Measurements from ENCODE around the gene C1orf53. TPM values are rescaled to one million over a fixed set of nuclear protein-coding genes. Genes with fewer than 3 reads are reported as not detected.

C1orf53 gene
- total RNA-seq, 4 donors from 2014 or later = 0.83 to 10.2 (median 2.9) TPM

DNA sequence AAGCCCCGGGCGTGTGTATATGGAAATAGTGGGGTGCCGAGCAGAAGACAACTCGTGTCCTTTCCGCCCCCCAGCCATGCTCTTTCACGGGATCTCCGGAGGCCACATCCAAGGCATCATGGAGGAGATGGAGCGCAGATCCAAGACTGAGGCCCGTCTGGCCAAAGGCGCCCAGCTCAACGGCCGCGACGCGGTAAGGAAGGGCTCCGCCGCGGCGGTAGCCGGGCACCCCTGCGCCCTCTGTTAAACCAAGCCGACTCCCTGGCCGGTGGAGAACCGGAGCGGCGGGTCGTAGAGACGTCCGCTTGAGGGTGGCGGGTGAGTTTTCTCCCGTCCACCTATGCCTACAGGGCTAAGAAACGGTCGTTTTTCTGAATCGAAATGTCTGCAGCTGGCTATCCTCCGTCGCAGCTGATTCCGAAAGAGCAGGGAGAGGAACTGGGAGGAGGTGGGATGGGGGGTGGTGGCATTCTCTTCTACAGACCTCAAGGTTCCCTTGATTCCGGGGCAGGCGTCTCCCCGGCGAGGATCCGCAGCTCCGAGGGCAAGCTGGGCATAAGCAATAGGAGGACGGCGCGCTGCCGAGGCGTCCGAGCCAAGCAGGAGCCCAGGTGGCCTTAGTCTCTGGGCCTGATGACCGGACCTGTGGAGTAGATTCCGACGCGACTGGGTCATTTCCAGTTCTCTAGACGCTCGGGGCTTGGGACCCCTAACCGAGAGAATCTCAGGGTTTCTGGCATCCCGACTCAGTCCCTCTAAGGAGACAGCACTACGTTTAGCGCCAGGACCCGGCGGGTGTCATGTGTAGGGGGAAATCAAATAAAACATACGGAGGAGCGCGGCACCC is 15.6 kb downstream of the C1orf53 start:
- whole genome bisulfite sequencing, 2 donors = 2 to 4% methylated on average over 44 to 63 of the region's 64 CpGs
- no peak overlapping the region for H3K4me3 ChIP-seq (ENCODE audit: low read depth, poor library complexity, severe bottlenecking)
- intact Hi-C loops (cut with DNase I; ENCODE audit: low total_unique reads) = loop anchor here (10.0 kb wide), 1 partner anchor 393 kb away; no protein-coding TSS in a partner anchor
- peak in 1 of 2 donors; percentile 85 for DNase-seq (ENCODE audit: low spot score in 2 of 2)
- TF ChIP-seq, protein P1, sequence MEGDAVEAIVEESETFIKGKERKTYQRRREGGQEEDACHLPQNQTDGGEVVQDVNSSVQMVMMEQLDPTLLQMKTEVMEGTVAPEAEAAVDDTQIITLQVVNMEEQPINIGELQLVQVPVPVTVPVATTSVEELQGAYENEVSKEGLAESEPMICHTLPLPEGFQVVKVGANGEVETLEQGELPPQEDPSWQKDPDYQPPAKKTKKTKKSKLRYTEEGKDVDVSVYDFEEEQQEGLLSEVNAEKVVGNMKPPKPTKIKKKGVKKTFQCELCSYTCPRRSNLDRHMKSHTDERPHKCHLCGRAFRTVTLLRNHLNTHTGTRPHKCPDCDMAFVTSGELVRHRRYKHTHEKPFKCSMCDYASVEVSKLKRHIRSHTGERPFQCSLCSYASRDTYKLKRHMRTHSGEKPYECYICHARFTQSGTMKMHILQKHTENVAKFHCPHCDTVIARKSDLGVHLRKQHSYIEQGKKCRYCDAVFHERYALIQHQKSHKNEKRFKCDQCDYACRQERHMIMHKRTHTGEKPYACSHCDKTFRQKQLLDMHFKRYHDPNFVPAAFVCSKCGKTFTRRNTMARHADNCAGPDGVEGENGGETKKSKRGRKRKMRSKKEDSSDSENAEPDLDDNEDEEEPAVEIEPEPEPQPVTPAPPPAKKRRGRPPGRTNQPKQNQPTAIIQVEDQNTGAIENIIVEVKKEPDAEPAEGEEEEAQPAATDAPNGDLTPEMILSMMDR (IDR thresholded peaks at IDR 0.05) = no peak
- TF ChIP-seq POLR2A (IDR thresholded peaks at IDR 0.05) = no peak

DNA sequence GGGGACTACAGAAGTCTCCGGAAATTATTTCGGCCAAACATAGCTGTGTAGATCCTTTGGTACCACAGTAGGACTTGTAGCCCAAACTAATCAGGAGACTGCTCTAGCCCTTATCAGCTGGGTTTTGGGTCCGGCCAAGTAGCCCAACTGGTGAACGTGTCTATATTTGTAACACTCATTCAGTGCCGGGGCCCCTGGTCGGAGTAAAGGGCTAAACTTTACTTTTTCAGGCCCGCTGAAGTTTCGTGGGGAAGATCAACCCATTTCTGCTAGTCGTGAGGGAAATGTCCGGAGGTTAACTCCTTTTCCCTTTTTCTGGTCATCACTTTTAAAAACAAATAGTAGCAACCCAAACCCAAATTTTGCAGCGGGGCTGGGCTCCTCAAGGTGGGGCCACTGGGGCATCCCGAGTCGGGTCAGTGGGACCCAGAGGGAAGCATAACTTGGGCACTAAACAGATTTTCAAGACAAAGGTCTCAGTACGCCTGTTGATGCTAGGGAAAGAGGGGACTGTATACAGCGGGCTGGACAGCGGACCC is 16.4 kb downstream of the C1orf53 start:
- intact Hi-C loops (cut with DNase I; ENCODE audit: low total_unique reads) = loop anchor here (10.0 kb wide), 1 partner anchor 394 kb away; no protein-coding TSS in a partner anchor
- DNase-seq (ENCODE audit: low spot score in 2 of 2) = no peak
- no peak for TF ChIP-seq POLR2A (IDR thresholded peaks at IDR 0.05)
- TF ChIP-seq, protein P1 (IDR thresholded peaks at IDR 0.05) = no peak
- no peak overlapping the region for H3K4me3 ChIP-seq (ENCODE audit: low read depth, poor library complexity, severe bottlenecking)
- WGBS, 2 donors = 14 to 15% methylated on average over 16 of the region's 16 CpGs

DNA sequence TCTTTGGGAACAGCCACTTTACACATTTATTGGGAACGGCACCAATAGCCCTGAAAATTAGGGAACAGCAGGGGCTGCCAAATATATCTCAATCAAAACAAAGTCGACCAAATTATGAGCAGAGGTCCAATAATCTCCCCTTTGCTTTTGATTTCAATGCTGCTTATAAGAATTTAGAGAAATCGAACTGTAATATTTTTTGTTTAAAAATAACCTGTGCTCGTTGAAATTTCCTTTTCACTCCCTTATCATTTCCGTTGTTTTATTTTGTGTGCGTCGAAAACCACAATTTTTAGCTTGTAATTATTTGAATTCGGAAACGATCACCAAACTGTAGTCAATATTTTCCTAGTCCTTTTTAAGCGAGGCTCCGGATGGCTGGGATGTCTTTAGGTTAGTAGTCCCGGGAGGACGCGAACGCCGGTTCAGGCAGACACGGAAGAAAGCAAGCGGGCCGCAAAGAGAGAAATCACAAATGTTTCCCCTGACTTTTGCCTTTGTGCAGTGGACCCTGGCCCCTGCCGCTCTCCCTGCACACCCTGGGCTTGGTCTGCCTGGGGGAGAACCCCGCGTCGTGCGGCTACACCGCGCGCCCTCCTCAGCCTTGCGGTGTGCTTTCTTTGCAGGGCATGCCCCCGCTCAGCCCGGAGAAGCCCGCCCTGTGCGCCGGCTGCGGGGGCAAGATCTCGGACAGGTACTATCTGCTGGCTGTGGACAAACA is 17.1 kb downstream of the C1orf53 start:
- 10% methylated on average over 27 to 35 of the region's 35 CpGs for WGBS, 2 donors
- no peak overlapping the region for H3K4me3 ChIP-seq (ENCODE audit: low read depth, poor library complexity, severe bottlenecking)
- intact Hi-C loops (cut with DNase I; ENCODE audit: low total_unique reads) = loop anchor here (10.0 kb wide), 1 partner anchor 395 kb away; no protein-coding TSS in a partner anchor
- no peak for TF ChIP-seq POLR2A (IDR thresholded peaks at IDR 0.05)
- TF ChIP-seq, protein P1 (IDR thresholded peaks at IDR 0.05) = no peak
- no peak for DNase-seq (ENCODE audit: low spot score in 2 of 2)

DNA sequence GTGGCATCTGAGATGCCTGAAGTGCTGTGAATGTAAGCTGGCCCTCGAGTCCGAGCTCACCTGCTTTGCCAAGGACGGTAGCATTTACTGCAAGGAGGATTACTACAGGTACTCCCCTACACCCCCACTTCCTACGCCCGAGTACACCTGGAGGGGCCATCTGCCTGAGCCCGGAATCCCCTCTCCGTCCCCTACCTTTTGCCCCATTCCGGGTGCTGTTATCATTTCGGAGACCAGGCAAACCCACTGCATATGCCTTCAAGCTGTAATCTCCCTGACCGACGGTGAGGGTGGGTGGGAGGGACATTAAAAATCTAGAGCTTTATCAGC is 17.6 kb downstream of the C1orf53 start:
- 6 to 10% methylated on average over 8 to 11 of the region's 11 CpGs for WGBS, 2 donors
- intact Hi-C loops (cut with DNase I; ENCODE audit: low total_unique reads) = no loop called here
- H3K4me3 ChIP-seq (ENCODE audit: low read depth, poor library complexity, severe bottlenecking) = no peak overlapping the region
- TF ChIP-seq POLR2A (IDR thresholded peaks at IDR 0.05) = no peak
- TF ChIP-seq, protein P1 (IDR thresholded peaks at IDR 0.05) = no peak
- no peak for DNase-seq (ENCODE audit: low spot score in 2 of 2)

- H3K4me3 ChIP-seq (ENCODE audit: low read depth, poor library complexity, severe bottlenecking) = no peak overlapping the region
- DNase-seq (ENCODE audit: low spot score in 2 of 2) = no peak
- TF ChIP-seq, protein P1 (IDR thresholded peaks at IDR 0.05) = no peak
- TF ChIP-seq POLR2A (IDR thresholded peaks at IDR 0.05) = no peak
- WGBS, 2 donors = 23 to 28% methylated on average over 19 of the region's 19 CpGs
- intact Hi-C loops (cut with DNase I; ENCODE audit: low total_unique reads) = no loop called here
Measured at GRCh38 chr1:197920414-197921117, 18.1 kb downstream of the C1orf53 start.
